Activated T-cell treated with anti-CD3 and anti-CD28 coated beads, Interleukin-2, amount 50 U/mL, for 4 hours (primary cell): ENCODE results near the gene ERRFI1. TPM values are rescaled to one million over a fixed set of nuclear protein-coding genes. Genes with fewer than 3 reads are reported as not detected.

Source experiments
- ATAC-seq, 2 donors: fragments of 200-7000 bp; cut with Tn5 transposase; one replicate each; pipeline ENCODE4 v1.10.0; 2021
- DNase-seq: peaks from one replicate; pipeline ENCODE4 v3.0.0-alpha.2; 2020
- H3K27me3 Mint-ChIP-seq: one replicate; pipeline ENCODE4 v1.8.0; 2021; ENCODE audit warnings: low read depth, mixed read lengths
- H3K36me3 Mint-ChIP-seq: one replicate; pipeline ENCODE4 v1.8.0; 2022; ENCODE audit warnings: mixed read lengths; ENCODE audit not compliant: insufficient read depth
- H3K4me1 Mint-ChIP-seq: one replicate; pipeline ENCODE4 v1.8.0; 2021; ENCODE audit warnings: low read depth, mixed read lengths
- H3K4me3 Mint-ChIP-seq: one replicate; pipeline ENCODE4 v1.8.0; 2021; ENCODE audit warnings: mild to moderate bottlenecking, moderate library complexity, mixed read lengths
- H3K9me3 Mint-ChIP-seq: one replicate; pipeline ENCODE4 v1.8.0; 2021; ENCODE audit warnings: mixed read lengths
- total RNA-seq, 3 donors: library from RNA; stranded (reverse); gene quantifications; one replicate each; pipeline ENCODE4 v1.2.1, GENCODE V29; 2021

ERRFI1 gene
- total RNA-seq, 3 donors from 2014 or later, result 2.9 to 4.6 (median 3.3) TPM

DNA sequence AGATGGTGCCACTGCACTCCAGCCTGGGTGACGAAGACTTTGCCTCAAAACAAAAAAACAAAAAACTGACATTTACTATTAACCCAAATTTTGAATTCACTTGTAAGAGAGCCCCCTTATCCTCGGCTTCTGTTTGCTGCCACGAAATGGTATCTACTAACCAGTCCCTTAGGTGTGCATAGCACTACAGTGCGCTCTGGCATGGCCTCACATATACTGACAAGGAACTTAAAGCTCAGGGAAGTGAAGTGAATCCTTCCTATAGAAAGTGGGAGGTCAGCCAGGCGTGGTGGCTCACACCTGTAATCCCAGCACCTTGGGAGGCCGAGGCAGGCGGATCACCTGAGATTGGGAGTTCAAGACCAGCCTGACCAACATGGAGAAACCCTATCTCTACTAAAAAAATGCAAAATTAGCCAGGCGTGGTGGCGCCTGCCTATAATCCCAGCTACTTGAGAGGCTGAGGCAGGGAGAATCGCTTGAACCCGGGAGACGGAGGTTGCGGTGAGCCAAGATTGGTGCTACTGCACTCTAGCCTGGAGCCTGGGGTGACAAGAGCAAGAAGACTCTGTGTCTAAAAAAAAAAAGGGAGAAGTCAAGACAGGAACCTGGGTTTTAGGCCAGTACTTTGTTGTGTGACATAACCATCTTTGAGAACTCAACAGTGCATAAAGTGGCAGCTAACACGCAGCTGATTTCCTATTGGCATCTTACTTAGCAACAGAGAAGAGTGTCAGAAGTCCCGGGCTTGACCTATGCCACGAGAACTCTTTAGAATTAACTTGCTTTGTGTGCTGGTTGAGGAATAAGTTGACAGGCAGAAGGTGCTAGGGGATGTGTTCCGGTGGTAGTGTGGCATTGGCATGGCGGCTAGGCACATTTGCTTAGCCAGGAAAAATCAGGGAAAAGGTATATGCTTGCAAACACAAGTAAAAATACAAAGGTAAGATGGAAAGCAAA lies 16.8 kb downstream of the ERRFI1 start:
- no peak for DNase-seq
- Mint-ChIP-seq H3K36me3 (peaks cover 13% of the 10 kb centered on the region), H3K27me3 (no peaks in the 10 kb centered on the region), H3K9me3 (no peaks in the 10 kb centered on the region), H3K4me1 (no peaks in the 10 kb centered on the region), H3K4me3 (no peak overlapping the region)
- ATAC-seq, result no peak

GRCh38 chr1:8006037-8006963 lies 19.8 kb downstream of the ERRFI1 start:
- no peaks in the 10 kb centered on the region for H3K9me3 Mint-ChIP-seq
- H3K4me1 Mint-ChIP-seq, result no peaks in the 10 kb centered on the region
- H3K36me3 Mint-ChIP-seq, result peaks cover 15% of the 10 kb centered on the region
- no peak overlapping the region for H3K4me3 Mint-ChIP-seq
- DNase-seq (no peak), ATAC-seq (no peak)
- no peaks in the 10 kb centered on the region for H3K27me3 Mint-ChIP-seq

GRCh38 chr1:8004803-8005573 lies 21.1 kb downstream of the ERRFI1 start:
- H3K27me3 Mint-ChIP-seq, result no peaks in the 10 kb centered on the region
- H3K4me3 Mint-ChIP-seq, result no peak overlapping the region
- DNase-seq (no peak), ATAC-seq (no peak)
- H3K36me3 Mint-ChIP-seq, result peaks cover 17% of the 10 kb centered on the region
- H3K4me1 Mint-ChIP-seq, result no peaks in the 10 kb centered on the region
- H3K9me3 Mint-ChIP-seq, result no peaks in the 10 kb centered on the region

DNA sequence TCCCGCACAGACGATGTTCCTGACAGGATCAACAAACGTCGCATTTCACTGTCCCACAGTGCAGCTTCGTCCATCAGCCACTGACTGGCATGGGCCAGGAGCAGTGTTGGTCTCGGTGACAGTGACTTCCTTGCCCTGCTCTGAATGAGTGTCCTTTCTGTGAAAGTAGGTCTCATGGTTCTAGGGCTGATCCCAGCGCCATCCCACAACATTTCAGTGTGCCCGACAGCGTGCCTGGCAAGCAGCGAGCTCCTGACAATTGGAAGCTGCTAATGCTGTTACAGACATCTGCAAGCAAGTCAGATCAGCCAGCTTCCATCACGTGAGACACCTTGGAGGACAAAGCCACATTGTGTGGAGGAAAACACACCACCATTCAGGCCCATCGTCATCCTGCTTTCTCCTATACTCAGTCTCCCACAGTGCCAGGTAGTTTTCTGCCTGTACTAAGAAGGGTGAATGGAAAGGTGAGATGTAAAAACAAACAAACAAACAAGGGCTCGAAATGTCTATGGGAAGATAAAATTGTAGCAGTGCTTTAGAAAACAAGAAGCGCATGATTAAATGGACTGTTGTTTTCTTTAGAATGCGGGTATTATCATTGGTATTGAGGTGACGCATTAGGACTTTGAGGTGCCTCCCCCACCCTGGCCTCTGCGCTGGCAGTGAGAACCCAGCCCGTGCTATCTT lies 21.9 kb downstream of the ERRFI1 start:
- Mint-ChIP-seq H3K27me3 (no peaks in the 10 kb centered on the region), H3K9me3 (no peaks in the 10 kb centered on the region), H3K36me3 (peaks cover 16% of the 10 kb centered on the region), H3K4me3 (no peak overlapping the region), H3K4me1 (no peaks in the 10 kb centered on the region)
- ATAC-seq (no peak), DNase-seq (no peak)

DNA sequence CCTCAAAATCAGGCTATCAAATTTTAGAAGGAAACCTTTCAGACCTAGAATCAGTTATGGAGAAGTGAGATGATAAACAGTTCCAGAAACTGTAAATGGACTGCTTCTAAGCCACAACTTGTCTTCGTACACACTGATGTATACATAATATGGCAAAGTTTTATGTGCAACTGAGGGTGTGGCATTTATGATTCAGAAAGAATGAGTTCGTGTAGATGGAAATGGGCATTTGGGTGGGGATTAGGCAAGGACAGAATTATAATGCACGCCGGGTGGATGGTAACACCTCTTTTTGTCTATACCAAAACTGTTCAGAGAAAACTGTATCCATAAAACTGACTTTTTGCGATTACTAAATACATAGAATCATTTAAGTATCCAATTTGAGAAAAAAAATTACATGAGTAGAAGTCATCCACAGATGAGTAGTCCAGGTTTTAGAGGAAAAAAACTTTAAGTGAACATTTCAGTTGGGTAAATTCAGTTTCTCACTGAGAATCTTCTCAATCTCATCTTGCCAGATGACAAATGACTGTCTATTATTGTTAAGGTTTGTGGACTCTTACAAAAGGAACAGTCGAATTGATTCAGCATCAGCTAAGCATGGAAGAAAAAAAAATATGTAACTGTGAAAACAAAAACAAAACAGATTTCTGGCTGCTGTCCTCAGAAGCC lies 22.5 kb downstream of the ERRFI1 start:
- H3K4me1 Mint-ChIP-seq, result no peaks in the 10 kb centered on the region
- DNase-seq, result no peak
- no peaks in the 10 kb centered on the region for H3K27me3 Mint-ChIP-seq
- H3K4me3 Mint-ChIP-seq, result no peak overlapping the region
- no peaks in the 10 kb centered on the region for H3K9me3 Mint-ChIP-seq
- H3K36me3 Mint-ChIP-seq, result peaks cover 16% of the 10 kb centered on the region
- ATAC-seq, result no peak

- H3K36me3 Mint-ChIP-seq, result peaks cover 16% of the 10 kb centered on the region
Measured at GRCh38 chr1:8002921-8003320, 23.2 kb downstream of the ERRFI1 start.

DNA sequence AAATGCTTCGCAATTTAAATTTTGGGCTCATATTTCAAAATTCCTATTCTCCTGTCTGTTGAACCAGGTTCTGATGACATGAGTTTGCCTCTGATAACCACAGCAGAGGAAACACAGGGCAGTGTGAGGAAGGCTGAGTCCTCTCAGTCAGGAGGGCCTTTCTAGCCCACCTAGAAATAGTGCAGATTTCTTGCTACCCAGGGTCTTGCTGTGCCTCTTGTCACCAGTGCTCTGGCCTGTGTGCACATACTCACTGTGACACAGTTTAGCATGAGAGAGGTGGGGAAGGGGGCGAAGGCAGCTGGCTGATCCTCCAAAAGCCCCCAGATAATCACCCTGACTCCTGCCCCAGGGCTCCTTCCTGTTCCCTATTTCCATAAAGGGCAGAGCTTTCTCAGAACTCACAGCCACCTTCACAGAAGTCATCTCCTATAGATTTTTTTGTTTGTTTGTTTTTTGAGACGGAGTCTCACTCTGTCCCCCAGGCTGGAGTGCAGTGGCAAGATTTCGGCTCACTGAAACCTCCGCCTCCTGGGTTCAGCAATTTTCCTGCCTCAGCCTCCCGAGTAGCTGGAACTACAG lies 23.7 kb downstream of the ERRFI1 start:
- Mint-ChIP-seq H3K36me3 (peaks cover 18% of the 10 kb centered on the region), H3K4me1 (no peaks in the 10 kb centered on the region), H3K9me3 (no peaks in the 10 kb centered on the region), H3K4me3 (no peak overlapping the region), H3K27me3 (no peaks in the 10 kb centered on the region)
- DNase-seq (no peak), ATAC-seq (no peak)

More at GRCh38 chr1:8002921-8003320, 23.2 kb downstream of the ERRFI1 start:
- H3K4me1 Mint-ChIP-seq, result no peaks in the 10 kb centered on the region
- ATAC-seq (no peak), DNase-seq (no peak)
- no peaks in the 10 kb centered on the region for H3K27me3 Mint-ChIP-seq
- no peaks in the 10 kb centered on the region for H3K9me3 Mint-ChIP-seq
- H3K4me3 Mint-ChIP-seq, result no peak overlapping the region

GRCh38 chr1:7995437-7995836 lies 30.7 kb downstream of the ERRFI1 start:
- H3K27me3 Mint-ChIP-seq, result no peaks in the 10 kb centered on the region
- no peak overlapping the region for H3K4me3 Mint-ChIP-seq
- ATAC-seq (no peak), DNase-seq (no peak)
- H3K4me1 Mint-ChIP-seq, result no peaks in the 10 kb centered on the region
- H3K9me3 Mint-ChIP-seq, result no peaks in the 10 kb centered on the region
- peaks cover 10% of the 10 kb centered on the region for H3K36me3 Mint-ChIP-seq

DNA sequence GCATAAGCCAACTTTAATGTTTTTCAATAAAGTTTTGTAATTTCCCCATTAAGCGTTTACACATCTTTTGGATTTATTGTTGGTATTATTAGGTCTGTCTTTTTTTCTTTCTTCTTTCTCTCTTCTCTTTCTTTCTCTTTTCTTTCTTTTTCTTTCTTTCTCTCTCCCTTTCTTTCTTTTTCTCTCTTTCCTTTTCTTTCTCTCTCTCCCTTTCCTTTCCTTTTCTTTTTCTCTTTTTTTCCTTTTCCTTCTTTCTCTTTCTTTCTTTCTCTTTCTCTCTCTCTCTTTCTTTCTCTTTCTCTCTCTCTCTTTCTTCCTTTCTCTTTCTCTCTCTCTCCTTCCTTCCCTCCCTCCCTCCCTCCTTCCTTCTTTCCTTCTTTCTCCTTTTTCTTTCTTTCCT lies 31.3 kb downstream of the ERRFI1 start:
- Mint-ChIP-seq H3K36me3 (peaks cover 13% of the 10 kb centered on the region), H3K27me3 (no peaks in the 10 kb centered on the region), H3K4me1 (no peaks in the 10 kb centered on the region), H3K9me3 (no peaks in the 10 kb centered on the region), H3K4me3 (no peak overlapping the region)
- no peak for DNase-seq
- ATAC-seq, result no peak

GRCh38 chr1:7993593-7994479 lies 32.3 kb downstream of the ERRFI1 start:
- no peaks in the 10 kb centered on the region for H3K27me3 Mint-ChIP-seq
- no peak overlapping the region for H3K4me3 Mint-ChIP-seq
- H3K36me3 Mint-ChIP-seq, result peaks cover 15% of the 10 kb centered on the region
- DNase-seq (no peak), ATAC-seq (no peak)
- no peaks in the 10 kb centered on the region for H3K4me1 Mint-ChIP-seq
- no peaks in the 10 kb centered on the region for H3K9me3 Mint-ChIP-seq

DNA sequence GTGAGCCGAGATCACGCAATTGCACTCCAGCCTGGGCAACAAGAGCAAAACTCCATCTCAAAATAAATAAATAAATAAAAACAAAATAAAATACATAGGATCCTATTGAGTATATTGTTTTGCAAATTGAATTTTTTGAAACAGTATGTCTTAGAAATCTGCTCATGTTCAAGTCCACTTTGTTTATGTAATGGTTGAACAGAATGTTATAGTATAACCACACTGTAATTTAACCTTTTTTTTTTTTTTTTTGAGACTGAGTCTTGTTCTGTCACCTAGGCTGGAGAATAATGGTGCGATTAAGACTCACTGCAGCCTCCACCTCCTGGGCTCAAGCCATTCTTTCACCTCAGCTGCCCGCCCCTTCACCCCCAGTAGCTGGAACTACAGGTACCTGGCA lies 33.2 kb downstream of the ERRFI1 start:
- Mint-ChIP-seq H3K9me3 (no peaks in the 10 kb centered on the region), H3K36me3 (peaks cover 14% of the 10 kb centered on the region), H3K27me3 (no peaks in the 10 kb centered on the region), H3K4me3 (no peak overlapping the region), H3K4me1 (no peaks in the 10 kb centered on the region)
- no peak for ATAC-seq
- DNase-seq, result no peak
